HG02973 (cell line): ENCODE data around the gene FMNL3.

Source experiments
- ATAC-seq: cut with Tn5 transposase; IDR thresholded peaks from one replicate; pipeline ENCODE4 v1.9.1; 2021; ENCODE audit warnings: moderate library complexity; ENCODE audit not compliant: unreplicated experiment

Gene FMNL3

GRCh38 chr12:49655595-49656236 lies 51.5 kb downstream of the FMNL3 start:
- ATAC-seq = no peak

DNA sequence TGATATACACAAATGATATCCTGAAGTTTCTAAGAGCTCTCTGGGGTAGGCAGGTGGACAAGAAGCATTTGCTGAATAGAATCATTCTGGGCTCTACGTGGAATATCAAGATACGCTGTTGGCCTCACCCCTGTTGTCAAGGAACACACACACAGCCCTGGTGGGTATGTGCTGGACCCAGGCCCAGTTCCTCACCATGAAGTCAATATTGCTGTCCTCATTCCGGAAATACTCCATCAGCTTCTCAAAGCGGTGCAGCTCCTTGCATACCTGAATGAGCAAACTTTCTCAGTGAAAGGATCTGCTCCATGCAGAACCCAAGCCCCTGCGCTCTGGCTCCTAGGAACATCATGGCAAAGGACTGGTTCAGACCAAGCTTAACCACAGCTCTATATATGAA lies 52.5 kb downstream of the FMNL3 start:
- ATAC-seq = no peak

DNA sequence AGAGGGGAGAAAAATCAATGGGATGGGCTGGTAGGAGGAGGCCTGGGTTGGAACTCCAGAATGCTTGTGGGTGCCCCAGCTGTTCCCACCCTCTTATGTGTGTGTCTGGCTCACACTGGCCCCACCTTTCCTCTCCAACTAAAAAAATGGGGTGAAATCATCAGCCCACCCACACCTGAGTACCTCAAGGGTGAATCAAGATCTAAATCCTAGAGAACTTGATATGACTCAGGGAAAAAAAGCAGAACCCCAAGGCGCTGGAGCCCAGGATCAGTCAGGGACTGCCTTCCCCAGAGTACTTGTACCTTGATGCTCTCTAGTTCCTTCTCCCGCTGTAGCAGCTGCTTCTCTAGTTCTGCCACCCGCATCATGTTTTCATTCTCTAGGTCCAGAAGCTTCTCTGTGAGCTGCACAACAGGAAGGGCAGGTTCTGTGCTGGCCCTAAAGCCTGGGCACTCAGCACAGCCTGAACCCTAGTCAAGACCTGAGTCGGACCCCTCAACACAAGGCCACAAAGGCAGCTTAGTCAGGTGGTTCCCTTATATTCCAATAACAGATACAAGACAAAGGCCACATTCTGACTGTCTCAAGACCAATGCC lies 54.2 kb downstream of the FMNL3 start:
- ATAC-seq = no peak

- ATAC-seq = no peak
Measured at GRCh38 chr12:49651855-49652254, 55.4 kb downstream of the FMNL3 start.

- no peak for ATAC-seq
Measured at GRCh38 chr12:49649892-49650291, 57.3 kb downstream of the FMNL3 start.

- no peak for ATAC-seq
Measured at GRCh38 chr12:49649445-49649844, 57.8 kb downstream of the FMNL3 start.

DNA sequence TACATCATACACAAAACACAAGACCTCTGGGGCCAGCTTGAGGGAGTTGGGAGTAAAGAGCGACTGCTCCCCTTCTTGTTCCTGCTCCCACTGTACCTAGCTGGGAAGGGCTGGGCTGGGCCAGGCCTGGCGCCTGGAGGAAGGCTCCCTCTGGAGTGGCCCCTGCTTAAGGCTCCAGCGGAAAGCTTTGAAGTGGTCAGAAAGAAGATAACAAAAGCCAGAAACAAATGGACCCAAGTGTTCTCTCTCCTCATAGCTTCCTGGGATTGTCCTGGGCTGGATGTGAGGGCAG lies 58.5 kb downstream of the FMNL3 start:
- no peak for ATAC-seq

GRCh38 chr12:49647827-49648711 lies 59.1 kb downstream of the FMNL3 start:
- ATAC-seq = no peak

GRCh38 chr12:49646871-49647654 lies 60.1 kb downstream of the FMNL3 start:
- no peak for ATAC-seq

DNA sequence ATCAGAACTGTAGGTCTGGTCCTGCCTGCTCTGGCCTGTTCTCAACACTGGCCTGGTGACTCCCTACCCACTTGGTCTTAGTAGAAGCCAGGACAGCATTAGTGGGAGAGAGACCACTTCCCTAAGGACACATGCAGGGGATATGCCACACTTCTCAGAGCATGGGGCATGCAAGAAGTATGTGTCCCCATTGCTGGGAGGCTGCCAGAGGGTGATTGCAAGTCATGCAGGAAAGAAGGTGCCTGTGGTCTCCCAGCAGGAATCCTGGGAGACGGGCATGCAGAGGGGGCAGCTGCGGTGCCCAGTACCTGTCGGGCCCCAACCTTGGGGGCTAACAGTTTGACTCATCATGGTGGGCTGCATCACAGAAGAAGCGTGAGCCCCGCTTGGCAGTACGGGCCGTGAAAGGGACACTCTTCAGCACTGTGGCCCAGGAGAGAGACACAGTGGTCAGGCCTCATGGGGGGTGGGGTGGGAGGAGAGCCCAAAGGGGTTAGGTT lies 60.8 kb downstream of the FMNL3 start:
- ATAC-seq = no peak

DNA sequence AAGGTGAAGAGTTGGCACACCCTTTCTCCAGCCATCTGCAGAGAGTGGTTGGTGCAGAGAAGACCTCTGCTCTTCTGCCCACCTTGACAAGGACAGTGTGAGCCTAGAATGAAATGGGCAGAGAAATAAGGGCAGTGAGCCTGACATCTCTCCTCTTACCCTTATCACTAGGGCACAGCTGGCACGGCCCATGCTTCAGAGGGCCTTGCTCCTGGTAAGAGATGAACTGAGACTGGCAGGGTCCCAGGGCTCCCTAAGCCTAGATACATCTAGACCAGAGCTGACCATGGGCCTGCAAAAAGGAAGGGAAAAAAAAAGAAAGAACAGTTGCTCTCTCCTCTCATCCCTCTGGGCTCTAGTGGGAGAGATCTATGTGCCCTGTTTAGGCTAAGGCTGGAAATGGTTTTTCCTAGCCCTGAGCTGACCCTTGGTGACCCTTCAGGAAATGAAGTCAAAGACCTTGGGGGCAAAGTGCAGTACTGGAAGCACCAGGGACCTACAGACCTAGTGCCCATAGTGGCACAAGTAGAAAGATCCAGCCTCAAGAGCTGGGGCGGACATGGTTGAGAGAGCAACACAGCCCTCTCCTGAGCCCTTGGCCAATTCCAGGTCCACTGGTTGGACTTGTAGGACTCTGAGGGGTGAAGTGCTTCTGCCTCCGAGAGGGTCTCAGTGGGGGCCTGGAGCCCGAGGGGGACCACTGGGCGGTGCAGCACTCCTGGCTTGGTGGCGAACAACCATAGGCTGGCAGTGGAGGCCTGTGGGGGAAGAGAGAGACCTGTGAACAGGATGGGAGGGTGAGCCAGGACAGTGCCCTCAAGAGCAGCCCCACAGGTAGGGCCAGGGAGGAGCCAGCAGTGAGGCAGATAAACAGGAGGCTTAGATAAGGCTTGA lies 61.8 kb downstream of the FMNL3 start:
- no peak for ATAC-seq

- ATAC-seq = no peak
Measured at GRCh38 chr12:49644620-49644994, 62.6 kb downstream of the FMNL3 start.

DNA sequence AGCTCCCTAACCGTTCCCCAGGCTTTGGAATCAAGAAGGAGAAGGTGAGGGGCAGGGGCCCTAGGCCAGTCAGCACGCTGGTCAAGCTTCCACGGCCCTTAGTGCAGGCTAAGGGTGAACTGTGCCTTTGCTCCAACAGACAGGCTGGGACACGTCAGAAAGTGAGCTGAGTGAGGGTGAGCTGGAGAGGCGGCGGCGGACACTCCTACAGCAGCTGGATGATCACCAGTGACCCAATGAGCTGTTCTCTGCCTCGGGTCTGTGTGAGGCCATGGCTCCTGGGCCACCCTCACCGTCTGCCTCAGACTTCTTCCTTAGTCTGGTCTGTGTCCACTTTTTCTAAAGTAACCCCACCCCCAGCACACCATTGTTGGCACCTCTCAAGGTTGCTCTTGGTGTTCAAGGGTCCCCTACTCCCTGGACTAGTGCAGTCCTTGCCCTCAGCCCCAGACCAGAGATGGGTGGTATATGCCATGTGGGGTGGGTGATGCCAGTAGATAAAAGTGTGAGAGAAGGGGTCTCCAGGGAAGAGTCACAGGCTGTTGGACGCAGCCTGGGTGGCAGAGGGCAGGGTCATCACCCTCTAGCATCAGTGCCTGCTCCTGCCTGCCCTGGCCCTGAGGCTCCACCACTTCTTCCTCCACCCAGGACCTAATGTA lies 63.1 kb downstream of the FMNL3 start:
- ATAC-seq = no peak

- no peak for ATAC-seq
Measured at GRCh38 chr12:49643135-49643534, 64.1 kb downstream of the FMNL3 start.

DNA sequence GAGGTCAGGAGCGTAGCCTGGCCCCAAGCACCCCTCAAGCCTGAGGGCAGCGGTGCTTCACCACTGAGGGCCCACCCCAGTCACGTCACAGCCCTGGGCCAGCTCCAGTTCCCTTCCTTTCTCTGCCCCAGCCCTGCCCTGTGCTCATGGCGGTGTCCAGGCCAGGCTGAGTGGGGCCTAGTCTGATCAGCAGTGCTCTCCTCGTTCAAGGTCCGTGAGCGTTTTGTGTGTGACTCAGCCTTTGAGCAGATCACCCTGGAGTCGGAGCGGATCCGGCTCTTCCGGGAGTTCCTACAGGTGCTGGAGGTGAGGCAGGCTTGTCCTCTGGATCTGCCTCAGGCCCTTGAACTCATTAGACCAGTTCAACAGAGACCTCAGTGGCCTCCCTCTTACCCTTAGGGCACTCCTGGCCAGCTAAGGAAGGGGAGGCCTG lies 64.8 kb downstream of the FMNL3 start:
- no peak for ATAC-seq

DNA sequence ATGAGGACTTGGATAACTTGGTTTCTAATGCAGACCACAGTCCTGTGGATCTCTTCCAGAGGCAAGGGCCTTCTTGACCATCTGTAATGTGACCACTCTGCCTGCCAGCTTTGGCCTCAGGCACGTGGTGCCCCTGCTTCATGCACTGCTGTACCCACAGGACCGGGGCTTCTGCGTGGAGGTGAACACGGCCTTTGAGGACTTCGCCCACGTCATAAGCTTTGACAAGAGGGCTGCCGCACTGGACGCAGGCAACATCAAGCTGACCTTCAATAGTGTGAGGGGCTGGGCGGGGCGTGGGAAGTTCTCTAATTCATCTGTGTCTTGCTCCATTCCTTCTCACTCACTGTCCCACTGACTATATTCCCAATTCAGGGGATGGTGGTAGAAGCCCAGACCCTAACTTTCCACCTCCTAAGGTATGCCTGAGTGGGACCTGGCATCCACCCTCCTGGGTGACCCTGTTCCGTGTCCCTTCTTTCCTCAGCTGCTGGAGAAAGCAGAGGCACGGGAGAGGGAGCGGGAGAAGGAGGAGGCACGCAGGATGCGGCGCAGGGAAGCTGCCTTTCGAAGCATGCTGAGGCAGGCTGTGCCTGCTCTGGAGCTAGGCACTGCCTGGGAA lies 65.3 kb downstream of the FMNL3 start:
- ATAC-seq = no peak

GRCh38 chr12:49636979-49637755 lies 70.0 kb downstream of the FMNL3 start:
- ATAC-seq = peak; percentile 64

DNA sequence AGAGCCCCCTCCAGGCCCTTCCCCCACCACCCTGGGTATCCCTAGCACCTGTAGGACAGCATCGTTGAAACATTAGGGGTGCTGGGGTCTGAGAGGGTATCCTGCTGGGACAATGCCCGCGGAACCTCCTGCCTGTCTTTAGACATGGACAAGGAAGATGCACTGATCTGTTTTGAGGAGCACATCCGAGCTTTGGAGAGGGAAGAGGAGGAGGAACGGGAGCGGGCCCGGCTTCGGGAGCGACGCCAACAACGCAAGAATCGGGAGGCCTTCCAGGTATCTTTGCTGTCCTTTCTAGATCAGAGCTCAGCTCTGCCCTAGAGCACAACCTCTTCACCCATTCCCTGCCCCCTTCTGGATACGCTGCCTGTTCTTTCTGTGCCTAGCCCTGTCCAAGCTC lies 70.6 kb downstream of the FMNL3 start:
- ATAC-seq = no peak

GRCh38 chr12:49635656-49636055 lies 71.5 kb downstream of the FMNL3 start:
- no peak for ATAC-seq
